Tibial nerve (tissue), 4 donors: ENCODE measurements around the gene FGGY. TPM values are rescaled to one million over a fixed set of nuclear protein-coding genes. Genes with fewer than 3 reads are reported as not detected.

Source experiments
- DNase-seq, 2 donors: peaks; one replicate each; pipeline ENCODE4 v3.0.0-alpha.2; 2019; ENCODE audit warnings: low spot score in 2 of 2
- H3K27ac ChIP-seq, 4 donors: fragments of 200-600 bp; sonication (generic) in 3 of 4; one replicate each; pipeline ENCODE4 v1.5.1; 2017 to 2019; ENCODE audit warnings: mild to moderate bottlenecking in 1 of 4
- H3K27me3 ChIP-seq, 2 donors: fragments of 200-600 bp; sonication (generic) in 1 of 2; one replicate each; pipeline versions ENCODE4 v1.5.1 to v1.6.0; 2017 to 2019
- H3K36me3 ChIP-seq, 3 donors: fragments of 200-600 bp; sonication (generic); one replicate each; pipeline ENCODE4 v1.5.1; 2018 to 2019
- H3K4me1 ChIP-seq, 4 donors: fragments of 200-600 bp; sonication (generic) in 3 of 4; one replicate each; pipeline ENCODE4 v1.5.1; 2017 to 2019
- H3K4me3 ChIP-seq, 4 donors: fragments of 200-600 bp; sonication (generic) in 3 of 4; one replicate each; pipeline ENCODE4 v1.5.1; 2017 to 2019; ENCODE audit warnings: mild to moderate bottlenecking in 1 of 4, moderate library complexity in 1 of 4
- H3K9me3 ChIP-seq, 4 donors: fragments of 200-600 bp; sonication (generic) in 3 of 4; one replicate each; pipeline ENCODE4 v1.5.1; 2017 to 2019
- EP300 ChIP-seq, 2 donors: sonication (generic); formaldehyde crosslinking; IDR thresholded peaks; one replicate each; pipeline ENCODE4 v1.6.1; 2017; ENCODE audit warnings: antibody characterized with exemption in 2 of 2, mild to moderate bottlenecking in 1 of 2
- POLR2A ChIP-seq, 2 donors: fragments of 450-650 bp; IDR thresholded peaks; one replicate each; pipeline ENCODE4 v1.6.1; 2017; ENCODE audit warnings: antibody characterized with exemption in 2 of 2, mild to moderate bottlenecking in 2 of 2, moderate library complexity in 2 of 2
- WGBS, 2 donors: methylation state at CpG; one replicate each; pipeline ENCODE4 v1.1.5; 2018; 5-methylcytosine and 5-hydroxymethylcytosine counted together
- total RNA-seq, 4 donors: library from RNA; depleted of rRNA; stranded (reverse); fragments of >200 nt; gene quantifications; one replicate each; pipeline ENCODE4 v1.1.0, GENCODE V29; 2016
- TF ChIP-seq, protein P1 (sequence below), 5 experiments: fragments of 200-600 bp in 3 of 5; fragments of 450-650 bp in 2 of 5; sonication (generic) in 3 of 5; IDR thresholded peaks; one replicate each; pipeline ENCODE4 v1.5.1; 2016 to 2019; ENCODE audit warnings: antibody characterized with exemption in 5 of 5, mild to moderate bottlenecking in 3 of 5, moderate library complexity in 2 of 5

Gene FGGY
- total RNA-seq, 4 donors from 2014 or later = 27.0 to 40.6 (median 32.9) TPM

DNA sequence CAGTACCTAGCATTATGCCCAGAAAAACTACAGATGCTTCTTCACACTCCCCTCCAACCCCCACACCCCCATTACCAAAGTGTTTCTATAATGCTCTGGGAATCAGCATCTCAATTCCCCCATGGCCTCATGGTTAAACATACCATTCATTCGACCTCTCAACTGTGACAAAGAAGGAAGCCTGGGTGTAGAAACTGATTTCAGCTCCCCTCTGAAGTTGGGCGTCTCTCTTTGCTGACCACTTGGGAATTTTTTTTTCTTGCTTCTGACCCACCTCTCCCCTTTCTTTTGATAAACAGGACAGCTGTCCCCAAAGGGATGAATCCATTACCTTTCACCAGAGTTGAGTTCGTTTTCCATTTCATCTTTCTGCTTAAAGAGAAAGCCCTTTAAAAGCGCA, 401.5 kb downstream of the FGGY start:
- no peaks in the 10 kb centered on the region for H3K27me3 ChIP-seq
- H3K9me3 ChIP-seq = no peaks in the 10 kb centered on the region
- no peak for DNase-seq
- TF ChIP-seq EP300 (IDR thresholded peaks at IDR 0.05) (no peak), POLR2A (IDR thresholded peaks at IDR 0.05) (no peak)
- TF ChIP-seq, protein P1, sequence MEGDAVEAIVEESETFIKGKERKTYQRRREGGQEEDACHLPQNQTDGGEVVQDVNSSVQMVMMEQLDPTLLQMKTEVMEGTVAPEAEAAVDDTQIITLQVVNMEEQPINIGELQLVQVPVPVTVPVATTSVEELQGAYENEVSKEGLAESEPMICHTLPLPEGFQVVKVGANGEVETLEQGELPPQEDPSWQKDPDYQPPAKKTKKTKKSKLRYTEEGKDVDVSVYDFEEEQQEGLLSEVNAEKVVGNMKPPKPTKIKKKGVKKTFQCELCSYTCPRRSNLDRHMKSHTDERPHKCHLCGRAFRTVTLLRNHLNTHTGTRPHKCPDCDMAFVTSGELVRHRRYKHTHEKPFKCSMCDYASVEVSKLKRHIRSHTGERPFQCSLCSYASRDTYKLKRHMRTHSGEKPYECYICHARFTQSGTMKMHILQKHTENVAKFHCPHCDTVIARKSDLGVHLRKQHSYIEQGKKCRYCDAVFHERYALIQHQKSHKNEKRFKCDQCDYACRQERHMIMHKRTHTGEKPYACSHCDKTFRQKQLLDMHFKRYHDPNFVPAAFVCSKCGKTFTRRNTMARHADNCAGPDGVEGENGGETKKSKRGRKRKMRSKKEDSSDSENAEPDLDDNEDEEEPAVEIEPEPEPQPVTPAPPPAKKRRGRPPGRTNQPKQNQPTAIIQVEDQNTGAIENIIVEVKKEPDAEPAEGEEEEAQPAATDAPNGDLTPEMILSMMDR (IDR thresholded peaks at IDR 0.05) = no peak
- no peak overlapping the region for H3K4me3 ChIP-seq
- H3K27ac ChIP-seq = peak overlapping the region in 3 of 4 donors; percentile 11 to 73 (median 72)
- H3K36me3 ChIP-seq = no peaks in the 10 kb centered on the region
- 30 to 37% methylated on average over 4 of the region's 4 CpGs for WGBS, 2 donors
- H3K4me1 ChIP-seq = peaks cover 0 to 35% (median 22%) of the 10 kb centered on the region in 4 donors

DNA sequence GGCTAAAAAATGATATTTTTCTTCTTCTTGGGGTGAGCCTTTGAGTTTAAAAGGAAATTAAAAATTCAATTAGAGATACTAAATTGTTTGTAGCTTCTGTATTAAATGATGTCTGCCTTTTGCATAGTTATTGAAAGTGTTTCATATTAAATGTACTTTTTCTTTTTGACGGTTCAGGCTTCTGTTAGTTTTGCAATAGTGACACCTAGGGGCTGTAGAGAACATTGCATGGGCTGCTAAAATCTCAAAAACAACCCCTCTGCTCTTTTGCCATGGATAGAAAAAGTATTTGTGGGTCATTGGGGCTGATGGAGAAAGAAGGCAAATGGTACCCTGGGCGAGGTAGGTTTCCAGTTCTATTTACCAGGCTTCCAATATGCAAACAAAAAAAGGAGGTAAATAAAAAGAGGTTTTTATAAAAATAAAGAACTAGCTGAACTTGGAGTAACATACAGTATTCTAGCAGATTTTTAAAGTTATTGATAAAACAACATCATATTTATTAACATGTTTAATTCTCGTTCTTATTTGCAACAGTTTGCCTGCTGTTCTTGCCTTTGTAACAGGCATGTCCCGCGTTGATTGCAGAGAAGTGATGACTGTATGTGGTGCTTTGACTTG, 402.4 kb downstream of the FGGY start:
- Histone ChIP-seq H3K27ac (peak overlapping the region in 3 of 4 donors; percentile 11 to 73 (median 72)), H3K4me1 (peaks cover 0 to 45% (median 31%) of the 10 kb centered on the region in 4 donors), H3K36me3 (no peaks in the 10 kb centered on the region), H3K27me3 (no peaks in the 10 kb centered on the region), H3K9me3 (no peaks in the 10 kb centered on the region), H3K4me3 (no peak overlapping the region)
- TF ChIP-seq POLR2A (IDR thresholded peaks at IDR 0.05) (no peak), EP300 (IDR thresholded peaks at IDR 0.05) (peak in 1 of 2 donors; percentile 34)
- TF ChIP-seq, protein P1 (IDR thresholded peaks at IDR 0.05) = peak; percentile 89 to 93 (median 91)
- WGBS, 2 donors = 43% methylated on average over 5 of the region's 5 CpGs
- no peak for DNase-seq

DNA sequence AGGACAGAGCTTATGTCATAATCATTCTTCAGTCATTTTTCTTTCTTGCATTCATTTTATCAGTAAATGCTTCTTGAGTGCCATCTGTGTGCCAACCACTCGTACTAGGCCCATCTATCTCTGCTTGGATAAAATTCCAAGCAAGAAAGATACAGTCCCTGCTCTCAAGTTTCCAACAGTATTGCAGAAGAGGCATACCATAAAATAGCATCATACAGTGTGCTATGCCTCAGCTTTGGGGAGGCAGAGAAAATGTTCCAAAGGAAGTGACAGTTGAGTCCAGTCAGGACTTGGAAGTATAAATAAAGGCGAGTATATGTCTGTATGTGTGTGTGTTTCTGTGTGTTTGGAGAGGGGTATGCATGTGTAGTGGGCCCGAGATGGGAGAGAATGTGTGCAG, 404.5 kb downstream of the FGGY start:
- H3K9me3 ChIP-seq = no peaks in the 10 kb centered on the region
- no peak overlapping the region for H3K4me3 ChIP-seq
- no peak overlapping the region for H3K27ac ChIP-seq
- H3K4me1 ChIP-seq = peaks cover 3 to 65% (median 49%) of the 10 kb centered on the region in 4 donors
- TF ChIP-seq EP300 (IDR thresholded peaks at IDR 0.05) (no peak), POLR2A (IDR thresholded peaks at IDR 0.05) (no peak)
- TF ChIP-seq, protein P1 (IDR thresholded peaks at IDR 0.05) = no peak
- H3K27me3 ChIP-seq = no peaks in the 10 kb centered on the region
- WGBS, 2 donors = 86 to 90% methylated on average over 3 of the region's 3 CpGs
- no peaks in the 10 kb centered on the region for H3K36me3 ChIP-seq
- DNase-seq = no peak

DNA sequence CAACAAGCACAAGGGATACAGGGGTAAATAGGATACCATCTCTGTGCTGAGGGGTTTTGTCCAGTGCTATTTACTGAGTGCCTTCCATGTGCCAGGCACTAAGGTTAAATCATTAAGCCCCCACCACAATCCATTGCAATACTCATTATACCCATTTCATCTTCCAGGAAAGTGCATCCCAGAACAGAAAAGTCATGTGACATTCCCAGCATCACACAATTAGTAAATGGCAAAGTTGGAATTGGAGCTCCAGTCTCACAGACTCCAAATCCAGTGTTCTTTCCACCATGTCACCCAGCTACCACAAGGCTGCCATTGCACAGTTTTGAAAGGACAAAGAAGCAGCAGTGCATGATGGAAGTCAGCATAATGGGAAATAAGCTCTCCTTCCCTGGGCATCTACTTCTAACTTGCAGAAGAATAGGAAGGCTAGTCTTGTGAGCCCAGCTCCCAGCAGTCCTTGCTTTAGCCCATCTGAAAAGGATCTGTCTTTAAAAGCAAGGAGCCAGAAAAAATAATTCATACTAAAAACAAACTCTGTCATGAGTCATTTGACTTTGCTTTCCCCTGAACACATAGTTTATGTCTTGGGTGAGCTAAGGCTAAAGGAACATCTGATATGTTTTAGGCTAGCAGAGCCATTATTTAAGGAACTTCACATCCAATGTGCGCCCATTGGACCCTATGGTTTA, 406.5 kb downstream of the FGGY start:
- Histone ChIP-seq H3K27ac (peak overlapping the region in 3 of 4 donors; percentile 63 to 95 (median 83)), H3K4me1 (peaks cover 9 to 75% (median 56%) of the 10 kb centered on the region in 4 donors), H3K4me3 (no peak overlapping the region), H3K27me3 (no peaks in the 10 kb centered on the region), H3K9me3 (no peaks in the 10 kb centered on the region), H3K36me3 (no peaks in the 10 kb centered on the region)
- DNase-seq = no peak
- WGBS, 2 donors = 82 to 85% methylated on average over 1 of the region's 1 CpG
- TF ChIP-seq, protein P1 (IDR thresholded peaks at IDR 0.05) = no peak
- TF ChIP-seq POLR2A (IDR thresholded peaks at IDR 0.05) (no peak), EP300 (IDR thresholded peaks at IDR 0.05) (peak in 1 of 2 donors; percentile 26)

DNA sequence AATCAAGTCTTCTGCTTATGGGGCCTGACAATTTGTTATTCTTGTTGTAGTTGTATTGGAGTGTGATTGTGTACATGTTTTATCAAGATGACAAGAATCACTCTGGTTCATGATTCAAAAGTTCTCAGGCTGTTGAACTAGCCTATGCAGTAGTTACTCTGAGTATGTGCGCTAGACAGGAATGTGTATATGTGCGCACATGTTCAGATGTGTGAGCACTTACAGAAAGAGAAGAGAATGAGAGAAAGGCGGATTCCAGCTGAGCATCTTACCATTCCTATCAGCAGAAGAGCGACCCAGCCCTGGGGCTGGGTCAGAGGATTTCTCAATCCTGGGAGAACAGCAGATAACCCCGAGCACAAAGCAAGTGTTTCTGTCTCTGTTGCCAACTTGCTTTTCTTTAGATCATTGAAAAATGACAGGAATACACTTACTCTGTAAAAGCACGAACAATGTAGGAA, 407.1 kb downstream of the FGGY start:
- H3K27ac ChIP-seq = peak overlapping the region; percentile 47 to 95 (median 73)
- WGBS, 2 donors = 65 to 69% methylated on average over 6 of the region's 6 CpGs

More for the DNA sequence above, 407.1 kb downstream of the FGGY start:
- Histone ChIP-seq H3K4me3 (no peak overlapping the region), H3K4me1 (peaks cover 9 to 72% (median 52%) of the 10 kb centered on the region in 4 donors), H3K9me3 (no peaks in the 10 kb centered on the region), H3K36me3 (no peaks in the 10 kb centered on the region), H3K27me3 (no peaks in the 10 kb centered on the region)
- no peak for DNase-seq
- TF ChIP-seq EP300 (IDR thresholded peaks at IDR 0.05) (no peak), POLR2A (IDR thresholded peaks at IDR 0.05) (no peak)
- TF ChIP-seq, protein P1 (IDR thresholded peaks at IDR 0.05) = no peak
